SH-SY5Y (cell line): ENCODE measurements around the gene PRR20G.

Experiments used
- GATA2 ChIP-seq: IDR thresholded peaks from 2 replicates; pipeline ENCODE4 v1.6.1; 2011; ENCODE audit warnings: mild to moderate bottlenecking, low read depth, low read length
- GATA3 ChIP-seq: IDR thresholded peaks from 2 replicates; pipeline ENCODE4 v1.6.1; 2011; ENCODE audit warnings: low read depth, mild to moderate bottlenecking, low read length, moderate library complexity

GRCh38 chr3:127296959-127297358 lies 9.1 kb upstream of the PRR20G start:
- TF ChIP-seq GATA2 (no peak), GATA3 (no peak)
